ENCODE measurements around the gene RTP1. TPM values are rescaled to one million over a fixed set of nuclear protein-coding genes. Genes with fewer than 3 reads are reported as not detected.

Gene RTP1
- total RNA-seq, 2 experiments from 2014 or later = not detected

- no peak for DNase-seq
- H3K36me3 Mint-ChIP-seq = no peaks in the 10 kb centered on the region
- no peak overlapping the region for H3K27ac Mint-ChIP-seq
- peaks cover 17% of the 10 kb centered on the region for H3K27me3 Mint-ChIP-seq
- peaks cover 5% of the 10 kb centered on the region for H3K9me3 Mint-ChIP-seq
- H3K4me3 Mint-ChIP-seq = no peak overlapping the region
- H3K4me1 Mint-ChIP-seq = peaks cover 12% of the 10 kb centered on the region
Measured at GRCh38 chr3:187243933-187244524, 46.7 kb downstream of the RTP1 start.

- Mint-ChIP-seq H3K4me3 (no peak overlapping the region), H3K27ac (no peak overlapping the region), H3K4me1 (peaks cover 12% of the 10 kb centered on the region), H3K36me3 (no peaks in the 10 kb centered on the region), H3K27me3 (peaks cover 22% of the 10 kb centered on the region), H3K9me3 (no peaks in the 10 kb centered on the region)
- DNase-seq = no peak
Measured at GRCh38 chr3:187247398-187247797, 50.1 kb downstream of the RTP1 start.

Other genes with a start within 250 kb of the RTP1 start
- gene RPL39L, start 58.0 kb upstream of the RTP1 start, total RNA-seq = 10 to 100 TPM; 14.7 to 17.7 TPM
- not detected for gene MASP1, start 94.3 kb downstream of the RTP1 start, total RNA-seq
- gene RTP4, start 170.9 kb downstream of the RTP1 start, total RNA-seq = 1 to 10 TPM; 4.6 to 4.9 TPM

Measured in activated naive CD8-positive, alpha-beta T cell treated with anti-CD3 and anti-CD28 coated beads for 36 hours (primary cell).